ENCODE data around the gene BMP8A. TPM values are rescaled to one million over a fixed set of nuclear protein-coding genes. Genes with fewer than 3 reads are reported as not detected.

Gene BMP8A
- total and polyA plus RNA-seq, 10 of the 15 experiments (the other 5 are each of a cell fraction or from before 2014, with no cell fraction given) = not detected

DNA sequence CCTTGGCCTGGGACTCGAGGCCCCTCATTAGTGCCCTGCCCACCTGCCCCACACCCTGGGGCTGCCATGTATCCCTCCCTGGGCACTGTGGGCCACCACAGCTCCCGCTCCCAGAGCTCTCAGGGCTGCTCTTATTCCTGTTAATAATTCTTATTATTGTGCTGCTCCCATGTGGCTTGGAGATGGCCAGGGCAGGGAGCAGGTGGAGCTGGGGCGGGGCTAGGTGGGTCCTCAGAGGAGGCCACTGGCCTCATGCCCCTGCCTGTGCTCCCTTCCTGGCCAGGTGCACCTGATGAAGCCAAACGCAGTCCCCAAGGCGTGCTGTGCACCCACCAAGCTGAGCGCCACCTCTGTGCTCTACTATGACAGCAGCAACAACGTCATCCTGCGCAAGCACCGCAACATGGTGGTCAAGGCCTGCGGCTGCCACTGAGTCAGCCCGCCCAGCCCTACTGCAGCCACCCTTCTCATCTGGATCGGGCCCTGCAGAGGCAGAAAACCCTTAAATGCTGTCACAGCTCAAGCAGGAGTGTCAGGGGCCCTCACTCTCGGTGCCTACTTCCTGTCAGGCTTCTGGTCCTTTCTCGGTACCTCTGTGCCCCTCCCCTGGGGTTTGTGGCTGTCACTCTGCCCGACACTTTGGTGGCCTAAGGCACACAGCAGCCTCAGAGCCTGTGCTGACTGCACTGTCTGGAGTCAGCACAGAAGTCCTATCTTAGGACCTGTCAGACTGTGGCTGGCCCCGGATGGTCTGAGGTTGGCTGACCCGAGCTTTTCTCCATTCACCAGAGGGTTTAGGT is 34.1 kb downstream of the BMP8A start:
- Histone ChIP-seq H3K27me3 (replicated peaks in 1 of 2; ENCODE audit: control insufficient read depth in 2 of 2, insufficient read depth in 2 of 2, low read length in 1 of 2) (no peaks in the 10 kb centered on the region), H3K79me2 (ENCODE audit: control insufficient read depth, insufficient read depth, low read length) (no peaks in the 10 kb centered on the region)
- intact Hi-C loops (cut with micrococcal nuclease; ENCODE audit: unreplicated experiment) = no loop called here
- TF ChIP-seq CHD2 (IDR thresholded peaks at IDR 0.05; ENCODE audit: borderline replicate concordance, low read depth, low read length) (peak; percentile 24; the same call in 1 of the 2 replicates), ZNF217 (IDR thresholded peaks at IDR 0.05) (no peak; the same call in 1 of the 2 replicates), CHD4 (IDR thresholded peaks at IDR 0.05) (no peak), FOXM1 (IDR thresholded peaks at IDR 0.05; ENCODE audit: low read depth, low read length) (no peak), ZNF207 (IDR thresholded peaks at IDR 0.05; ENCODE audit: borderline replicate concordance) (no peak), NR2F1 (conservative IDR thresholded peaks at IDR 0.05) (peak; percentile 86), SP1 (IDR thresholded peaks at IDR 0.05; ENCODE audit: low read depth, low read length) (no peak), KAT2A (conservative IDR thresholded peaks at IDR 0.05; ENCODE audit: control insufficient read depth, low read depth, low read length) (no peak), ETV6 (conservative IDR thresholded peaks at IDR 0.05 in 1 of 2, IDR thresholded peaks at IDR 0.05 in 1 of 2; ENCODE audit: borderline replicate concordance in 1 of 2, low read depth in 1 of 2) (peak in 1 of 2 experiments; percentile 33; a peak in 1 of 4 replicates), POLR2A (IDR thresholded peaks at IDR 0.05; ENCODE audit: low read depth, low read length) (0 out of 2 replicates have a peak, but pooled peaks have one; percentile 24), ELK1 (IDR thresholded peaks at IDR 0.05; ENCODE audit: low read depth, low read length) (no peak), TCF7 (IDR thresholded peaks at IDR 0.05; ENCODE audit: borderline replicate concordance) (no peak), CBX3 (IDR thresholded peaks at IDR 0.05; ENCODE audit: borderline replicate concordance, low read depth) (no peak), CEBPB (IDR thresholded peaks at IDR 0.05; ENCODE audit: borderline replicate concordance in 1 of 2, low read depth in 2 of 2, low read length in 2 of 2) (no peak), SREBF1 (IDR thresholded peaks at IDR 0.05; ENCODE audit: low read length) (no peak), CUX1 (IDR thresholded peaks at IDR 0.05; ENCODE audit: insufficient replicate concordance, low read depth, low read length) (no peak)
- TF ChIP-seq, protein P1, sequence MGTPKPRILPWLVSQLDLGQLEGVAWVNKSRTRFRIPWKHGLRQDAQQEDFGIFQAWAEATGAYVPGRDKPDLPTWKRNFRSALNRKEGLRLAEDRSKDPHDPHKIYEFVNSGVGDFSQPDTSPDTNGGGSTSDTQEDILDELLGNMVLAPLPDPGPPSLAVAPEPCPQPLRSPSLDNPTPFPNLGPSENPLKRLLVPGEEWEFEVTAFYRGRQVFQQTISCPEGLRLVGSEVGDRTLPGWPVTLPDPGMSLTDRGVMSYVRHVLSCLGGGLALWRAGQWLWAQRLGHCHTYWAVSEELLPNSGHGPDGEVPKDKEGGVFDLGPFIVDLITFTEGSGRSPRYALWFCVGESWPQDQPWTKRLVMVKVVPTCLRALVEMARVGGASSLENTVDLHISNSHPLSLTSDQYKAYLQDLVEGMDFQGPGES (IDR thresholded peaks at IDR 0.05) = no peak

More for the DNA sequence above, 34.1 kb downstream of the BMP8A start:
- Histone ChIP-seq H2AFZ (ENCODE audit: control insufficient read depth, low read depth, low read length) (peak overlapping the region; percentile 40; the same call in 1 of the 2 replicates), H4K20me1 (ENCODE audit: control insufficient read depth, insufficient read depth) (no peaks in the 10 kb centered on the region), H3K4me1 (ENCODE audit: control insufficient read depth, insufficient read depth, low read length) (peaks cover 22% of the 10 kb centered on the region), H3K4me3 (no peak overlapping the region), H3K9me3 (replicated peaks; ENCODE audit: control insufficient read depth, insufficient read depth, low read length) (no peaks in the 10 kb centered on the region), H3K9ac (ENCODE audit: control insufficient read depth, insufficient read depth, low read length) (no peak overlapping the region), H3K36me3 (ENCODE audit: control insufficient read depth in 2 of 2, insufficient read depth in 2 of 2, low read length in 1 of 2) (peaks cover 0 to 7% of the 10 kb centered on the region in 2 experiments; a peak in 2 of 4 replicates), H3K4me2 (ENCODE audit: control insufficient read depth, insufficient read depth) (peak overlapping the region; percentile 73), H3K27ac (ENCODE audit: control insufficient read depth, insufficient read depth) (peak overlapping the region; percentile 42)
- ChIA-PET SMC1A (ENCODE audit: uncharacterized antibody, unreplicated experiment) (interaction anchor here (0.7 to 1.2 kb wide), 5 partner anchors 13 to 334 kb away, joined by 3 to 6 read pairs (median 3); no protein-coding TSS in a partner anchor), POLR2A (no interaction called here), RAD21 (ENCODE audit: unreplicated experiment) (interaction anchor here (1.2 to 1.5 kb wide), 3 partner anchors 13 to 81 kb away, joined by 3 to 4 read pairs (median 4); no protein-coding TSS in a partner anchor), CTCF (interaction anchor here (0.6 to 1.2 kb wide), 5 partner anchors 13 to 429 kb away, joined by 3 to 9 read pairs (median 3); no protein-coding TSS in a partner anchor)
- ATAC-seq (peak; percentile 99), FAIRE-seq (peak; percentile 31), DNase-seq (ENCODE audit: low read depth, low spot score) (peak; percentile 84)
- no TSS peak for BruUV-seq (replicated peaks)
- in situ Hi-C loops (cut with MboI) = no loop called here
- WGBS (ENCODE audit: insufficient coverage, insufficient replicate concordance, low lambda C conversion rate, missing lambda C conversion rate) = 18% methylated on average over 17 of the region's 17 CpGs

Measured in GM12878 (cell line).